Measurements from ENCODE around the gene CXCL8. TPM values are rescaled to one million over a fixed set of nuclear protein-coding genes. Genes with fewer than 3 reads are reported as not detected.

Gene CXCL8
- total and polyA plus RNA-seq, 4 donors: 0.33 to 3.8 (median 1.1) TPM

GRCh38 chr4:73714647-73715046 lies 25.7 kb upstream of the CXCL8 start:
- Histone ChIP-seq H3K27me3 (ENCODE audit: control insufficient read depth in 4 of 4, insufficient read depth in 4 of 4, low read length in 3 of 4) (no peaks in the 10 kb centered on the region), H3K4me1 (ENCODE audit: control insufficient read depth in 4 of 4, insufficient read depth in 4 of 4, low read length in 3 of 4) (no peaks in the 10 kb centered on the region), H3K27ac (ENCODE audit: low read depth in 1 of 2, low read length in 2 of 2) (no peak overlapping the region), H3K36me3 (ENCODE audit: control insufficient read depth in 4 of 4, insufficient read depth in 3 of 4, low read depth in 1 of 4, low read length in 3 of 4) (no peaks in the 10 kb centered on the region), H3K9me3 (ENCODE audit: control insufficient read depth in 4 of 4, low read length in 3 of 4) (no peaks in the 10 kb centered on the region), H3K4me3 (ENCODE audit: low read depth in 1 of 3, low read length in 3 of 3) (no peak overlapping the region), H3K9ac (ENCODE audit: low read depth in 1 of 2, low read length in 2 of 2) (no peak overlapping the region)
- no peak for TF ChIP-seq NR2F2 (IDR thresholded peaks at IDR 0.05)
- TF ChIP-seq FOXA1 (IDR thresholded peaks at IDR 0.05): no peak
- TF ChIP-seq JUND (IDR thresholded peaks at IDR 0.05): no peak
- TF ChIP-seq FOXA2 (IDR thresholded peaks at IDR 0.05): no peak
- TF ChIP-seq, protein P1, sequence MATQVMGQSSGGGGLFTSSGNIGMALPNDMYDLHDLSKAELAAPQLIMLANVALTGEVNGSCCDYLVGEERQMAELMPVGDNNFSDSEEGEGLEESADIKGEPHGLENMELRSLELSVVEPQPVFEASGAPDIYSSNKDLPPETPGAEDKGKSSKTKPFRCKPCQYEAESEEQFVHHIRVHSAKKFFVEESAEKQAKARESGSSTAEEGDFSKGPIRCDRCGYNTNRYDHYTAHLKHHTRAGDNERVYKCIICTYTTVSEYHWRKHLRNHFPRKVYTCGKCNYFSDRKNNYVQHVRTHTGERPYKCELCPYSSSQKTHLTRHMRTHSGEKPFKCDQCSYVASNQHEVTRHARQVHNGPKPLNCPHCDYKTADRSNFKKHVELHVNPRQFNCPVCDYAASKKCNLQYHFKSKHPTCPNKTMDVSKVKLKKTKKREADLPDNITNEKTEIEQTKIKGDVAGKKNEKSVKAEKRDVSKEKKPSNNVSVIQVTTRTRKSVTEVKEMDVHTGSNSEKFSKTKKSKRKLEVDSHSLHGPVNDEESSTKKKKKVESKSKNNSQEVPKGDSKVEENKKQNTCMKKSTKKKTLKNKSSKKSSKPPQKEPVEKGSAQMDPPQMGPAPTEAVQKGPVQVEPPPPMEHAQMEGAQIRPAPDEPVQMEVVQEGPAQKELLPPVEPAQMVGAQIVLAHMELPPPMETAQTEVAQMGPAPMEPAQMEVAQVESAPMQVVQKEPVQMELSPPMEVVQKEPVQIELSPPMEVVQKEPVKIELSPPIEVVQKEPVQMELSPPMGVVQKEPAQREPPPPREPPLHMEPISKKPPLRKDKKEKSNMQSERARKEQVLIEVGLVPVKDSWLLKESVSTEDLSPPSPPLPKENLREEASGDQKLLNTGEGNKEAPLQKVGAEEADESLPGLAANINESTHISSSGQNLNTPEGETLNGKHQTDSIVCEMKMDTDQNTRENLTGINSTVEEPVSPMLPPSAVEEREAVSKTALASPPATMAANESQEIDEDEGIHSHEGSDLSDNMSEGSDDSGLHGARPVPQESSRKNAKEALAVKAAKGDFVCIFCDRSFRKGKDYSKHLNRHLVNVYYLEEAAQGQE (IDR thresholded peaks at IDR 0.05): no peak
- no peak for TF ChIP-seq SP1 (IDR thresholded peaks at IDR 0.05)
- TF ChIP-seq RAD21 (IDR thresholded peaks at IDR 0.05): no peak
- no peak for TF ChIP-seq GABPA (IDR thresholded peaks at IDR 0.05 in 1 of 2, conservative IDR thresholded peaks at IDR 0.05 in 1 of 2)
- no peak for TF ChIP-seq TAF1 (conservative IDR thresholded peaks at IDR 0.05)
- no peak for TF ChIP-seq EGR1 (IDR thresholded peaks at IDR 0.05; ENCODE audit: low read depth in 2 of 2)
- TF ChIP-seq CTCF (IDR thresholded peaks at IDR 0.05; ENCODE audit: low read depth, low read length, missing input control): no peak
- no peak for TF ChIP-seq YY1 (IDR thresholded peaks at IDR 0.05)
- TF ChIP-seq HNF4A (conservative IDR thresholded peaks at IDR 0.05): no peak
- no peak for DNase-seq (ENCODE audit: low spot score)
- WGBS: 95% methylated on average over 2 of the region's 2 CpGs

DNA sequence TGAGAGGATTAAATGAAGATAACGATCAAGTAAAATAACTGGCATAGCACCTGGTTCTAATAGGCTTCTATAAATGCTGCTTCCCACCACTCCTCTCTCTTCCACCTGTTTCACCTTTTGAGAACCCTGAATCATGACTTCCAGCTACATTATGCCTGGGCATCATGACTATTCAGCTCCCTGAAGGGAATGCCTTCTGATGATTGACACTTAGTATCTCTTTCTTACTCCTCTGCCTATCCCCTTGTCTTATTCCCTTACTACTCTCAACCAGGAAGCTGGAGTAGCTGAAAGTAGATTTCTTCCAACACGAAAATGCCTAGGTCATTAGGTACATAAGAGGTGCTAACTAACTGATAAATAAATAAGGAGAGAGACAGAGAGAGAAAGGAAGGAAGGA lies 24.7 kb upstream of the CXCL8 start:
- H3K4me1 ChIP-seq (ENCODE audit: control insufficient read depth in 4 of 4, insufficient read depth in 4 of 4, low read length in 3 of 4): no peaks in the 10 kb centered on the region
- H3K9ac ChIP-seq (ENCODE audit: low read depth in 1 of 2, low read length in 2 of 2): no peak overlapping the region
- H3K27ac ChIP-seq (ENCODE audit: low read depth in 1 of 2, low read length in 2 of 2): no peak overlapping the region
- WGBS: 61% methylated on average over 2 of the region's 2 CpGs
- H3K9me3 ChIP-seq (ENCODE audit: control insufficient read depth in 4 of 4, low read length in 3 of 4): no peaks in the 10 kb centered on the region
- H3K4me3 ChIP-seq (ENCODE audit: low read depth in 1 of 3, low read length in 3 of 3): no peak overlapping the region
- TF ChIP-seq EGR1 (IDR thresholded peaks at IDR 0.05; ENCODE audit: low read depth in 2 of 2): no peak
- TF ChIP-seq, protein P2, sequence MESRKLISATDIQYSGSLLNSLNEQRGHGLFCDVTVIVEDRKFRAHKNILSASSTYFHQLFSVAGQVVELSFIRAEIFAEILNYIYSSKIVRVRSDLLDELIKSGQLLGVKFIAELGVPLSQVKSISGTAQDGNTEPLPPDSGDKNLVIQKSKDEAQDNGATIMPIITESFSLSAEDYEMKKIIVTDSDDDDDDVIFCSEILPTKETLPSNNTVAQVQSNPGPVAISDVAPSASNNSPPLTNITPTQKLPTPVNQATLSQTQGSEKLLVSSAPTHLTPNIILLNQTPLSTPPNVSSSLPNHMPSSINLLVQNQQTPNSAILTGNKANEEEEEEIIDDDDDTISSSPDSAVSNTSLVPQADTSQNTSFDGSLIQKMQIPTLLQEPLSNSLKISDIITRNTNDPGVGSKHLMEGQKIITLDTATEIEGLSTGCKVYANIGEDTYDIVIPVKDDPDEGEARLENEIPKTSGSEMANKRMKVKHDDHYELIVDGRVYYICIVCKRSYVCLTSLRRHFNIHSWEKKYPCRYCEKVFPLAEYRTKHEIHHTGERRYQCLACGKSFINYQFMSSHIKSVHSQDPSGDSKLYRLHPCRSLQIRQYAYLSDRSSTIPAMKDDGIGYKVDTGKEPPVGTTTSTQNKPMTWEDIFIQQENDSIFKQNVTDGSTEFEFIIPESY (IDR thresholded peaks at IDR 0.05): no peak
- no peak for TF ChIP-seq FOXA2 (IDR thresholded peaks at IDR 0.05)
- TF ChIP-seq, protein P3, sequence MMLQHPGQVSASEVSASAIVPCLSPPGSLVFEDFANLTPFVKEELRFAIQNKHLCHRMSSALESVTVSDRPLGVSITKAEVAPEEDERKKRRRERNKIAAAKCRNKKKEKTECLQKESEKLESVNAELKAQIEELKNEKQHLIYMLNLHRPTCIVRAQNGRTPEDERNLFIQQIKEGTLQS (IDR thresholded peaks at IDR 0.05): no peak
- TF ChIP-seq YY1 (IDR thresholded peaks at IDR 0.05): no peak
- TF ChIP-seq FOXA1 (IDR thresholded peaks at IDR 0.05): no peak
- no peak for TF ChIP-seq JUND (IDR thresholded peaks at IDR 0.05)
- TF ChIP-seq, protein P1 (IDR thresholded peaks at IDR 0.05): no peak
- no peak for TF ChIP-seq RAD21 (IDR thresholded peaks at IDR 0.05)
- TF ChIP-seq TAF1 (conservative IDR thresholded peaks at IDR 0.05): no peak
- no peaks in the 10 kb centered on the region for H3K27me3 ChIP-seq (ENCODE audit: control insufficient read depth in 4 of 4, insufficient read depth in 4 of 4, low read length in 3 of 4)
- no peak for DNase-seq (ENCODE audit: low spot score)
- no peaks in the 10 kb centered on the region for H3K36me3 ChIP-seq (ENCODE audit: control insufficient read depth in 4 of 4, insufficient read depth in 3 of 4, low read depth in 1 of 4, low read length in 3 of 4)

Measured in liver (tissue), 9 donors.